Caco-2 (cell line): ENCODE results near the gene NUP93. TPM values are rescaled to one million over a fixed set of nuclear protein-coding genes. Genes with fewer than 3 reads are reported as not detected.

Experiments
- BruUV-seq: library from RNA; stranded (reverse); fragments of 400-500 nt; replicated peaks from 2 replicates; lab custom pipeline; 2021; lab: Mats Ljungman, UMichigan
- CTCF ChIA-PET: fragments of 300-600 bp; sonication (Branson Sonifier 250); formaldehyde crosslinking; loops from one replicate; lab custom pipeline; 2022; ENCODE audit warnings: antibody characterized with exemption; lab: Charles Lee
- POLR2A ChIA-PET: fragments of 300-600 bp; sonication (Branson Sonifier 250); formaldehyde crosslinking; loops from one replicate; lab custom pipeline; 2022; ENCODE audit warnings: antibody characterized with exemption; lab: Charles Lee
- DNase-seq, 2 experiments: peaks; one replicate each; pipeline versions ENCODE4 v3.0.0 to v3.0.0-alpha.2; 2020 to 2022
- H3K27me3 ChIP-seq: replicated peaks from 2 replicates; pipeline ENCODE4 v1.6.0; 2011; ENCODE audit warnings: low read length; ENCODE audit not compliant: control insufficient read depth, insufficient read depth
- H3K36me3 ChIP-seq: 2 replicates; pipeline ENCODE4 v1.5.1; 2011; ENCODE audit warnings: low read length; ENCODE audit not compliant: control insufficient read depth, insufficient read depth
- H3K4me1 ChIP-seq: fragments of 250-450 bp; sonication (Bioruptor Pico); 2 replicates; pipeline ENCODE4 v1.5.1; 2020; ENCODE audit warnings: mild to moderate bottlenecking
- H3K4me3 ChIP-seq: 2 replicates; pipeline ENCODE4 v1.5.1; 2011; ENCODE audit warnings: low read depth, mild to moderate bottlenecking, control low read depth, low read length
- H3K9me3 ChIP-seq: fragments of 250-450 bp; sonication (Bioruptor Pico); 2 replicates; pipeline ENCODE4 v1.5.1; 2020; ENCODE audit warnings: mild to moderate bottlenecking, moderate library complexity
- H3K27ac Mint-ChIP-seq: one replicate; pipeline ENCODE4 v1.8.0; 2022; ENCODE audit warnings: mixed read lengths; ENCODE audit not compliant: unreplicated experiment
- H3K27me3 Mint-ChIP-seq: one replicate; pipeline ENCODE4 v1.8.0; 2022; ENCODE audit warnings: mixed read lengths; ENCODE audit not compliant: insufficient read depth, unreplicated experiment
- H3K36me3 Mint-ChIP-seq: one replicate; pipeline ENCODE4 v1.8.0; 2022; ENCODE audit warnings: mild to moderate bottlenecking, mixed read lengths; ENCODE audit not compliant: insufficient read depth, unreplicated experiment
- H3K4me1 Mint-ChIP-seq: one replicate; pipeline ENCODE4 v1.8.0; 2022; ENCODE audit warnings: low read depth, mixed read lengths; ENCODE audit not compliant: unreplicated experiment
- H3K4me3 Mint-ChIP-seq: one replicate; pipeline ENCODE4 v1.8.0; 2022; ENCODE audit warnings: mild to moderate bottlenecking, moderate library complexity, mixed read lengths; ENCODE audit not compliant: unreplicated experiment
- H3K9me3 Mint-ChIP-seq: one replicate; pipeline ENCODE4 v1.8.0; 2022; ENCODE audit warnings: mixed read lengths; ENCODE audit not compliant: unreplicated experiment
- CTCF ChIP-seq, 2 experiments: fragments of 200-600 bp in 1 of 2; IDR thresholded peaks; 1 replicate in 1 of 2; 2 replicates in 1 of 2; pipeline versions ENCODE4 v1.5.1 to v1.8.0; 2011 to 2022; ENCODE audit warnings: antibody characterized with exemption in 1 of 2, control low read depth in 1 of 2, inconsistent platforms in 1 of 2, low read depth in 1 of 2, low read length in 1 of 2, mild to moderate bottlenecking in 1 of 2, moderate library complexity in 1 of 2; ENCODE audit not compliant: insufficient read depth in 1 of 2, severe bottlenecking in 1 of 2, unreplicated experiment in 1 of 2
- intact Hi-C: fragments of 100-400 bp; cut with micrococcal nuclease; formaldehyde crosslinking; loops from one replicate; pipeline ENCODE4 v1.10.0; 2022; ENCODE audit not compliant: unreplicated experiment
- total RNA-seq: library from RNA; stranded (reverse); gene quantifications from 2 replicates; pipeline ENCODE4 v1.2.3, GENCODE V29; 2022

The NUP93 gene
- total RNA-seq, 1 experiment from 2014 or later: 148 TPM

GRCh38 chr16:56763291-56763916 lies 33.5 kb downstream of the NUP93 start:
- Mint-ChIP-seq H3K4me3 (no peak overlapping the region), H3K36me3 (peaks cover 6% of the 10 kb centered on the region), H3K27ac (no peak overlapping the region), H3K9me3 (no peaks in the 10 kb centered on the region), H3K4me1 (no peaks in the 10 kb centered on the region), H3K27me3 (no peaks in the 10 kb centered on the region)
- DNase-seq: no peak
- intact Hi-C loops: no loop called here
- Histone ChIP-seq H3K27me3 (no peaks in the 10 kb centered on the region), H3K9me3 (no peaks in the 10 kb centered on the region), H3K36me3 (no peaks in the 10 kb centered on the region), H3K4me3 (no peak overlapping the region), H3K4me1 (no peaks in the 10 kb centered on the region)
- ChIA-PET CTCF (no interaction called here), POLR2A (no interaction called here)
- no peak for TF ChIP-seq CTCF (IDR thresholded peaks at IDR 0.05; ENCODE audit: insufficient read depth in 1 of 2, low read depth in 1 of 2, low read length in 1 of 2, severe bottlenecking in 1 of 2, unreplicated experiment in 1 of 2)
- no TSS peak for BruUV-seq

- Mint-ChIP-seq H3K27ac (no peak overlapping the region), H3K4me3 (no peak overlapping the region), H3K27me3 (no peaks in the 10 kb centered on the region), H3K36me3 (peaks cover 6% of the 10 kb centered on the region), H3K4me1 (no peaks in the 10 kb centered on the region), H3K9me3 (no peaks in the 10 kb centered on the region)
- H3K27me3 ChIP-seq: no peaks in the 10 kb centered on the region
- no TSS peak for BruUV-seq
- CTCF ChIA-PET: no interaction called here
- no peaks in the 10 kb centered on the region for H3K9me3 ChIP-seq
- intact Hi-C loops: no loop called here
- no peak for DNase-seq
- POLR2A ChIA-PET: no interaction called here
- TF ChIP-seq CTCF (IDR thresholded peaks at IDR 0.05; ENCODE audit: insufficient read depth in 1 of 2, low read depth in 1 of 2, low read length in 1 of 2, severe bottlenecking in 1 of 2, unreplicated experiment in 1 of 2): no peak
- no peaks in the 10 kb centered on the region for H3K4me1 ChIP-seq
- H3K36me3 ChIP-seq: no peaks in the 10 kb centered on the region
- H3K4me3 ChIP-seq: no peak overlapping the region
These were observed 34.9 kb downstream of the NUP93 start for GRCh38 chr16:56764835-56765234.

GRCh38 chr16:56765949-56766348 lies 36.0 kb downstream of the NUP93 start:
- Mint-ChIP-seq H3K27me3 (no peaks in the 10 kb centered on the region), H3K4me3 (no peak overlapping the region), H3K27ac (no peak overlapping the region), H3K36me3 (peaks cover 6% of the 10 kb centered on the region), H3K4me1 (no peaks in the 10 kb centered on the region), H3K9me3 (no peaks in the 10 kb centered on the region)
- TF ChIP-seq CTCF (IDR thresholded peaks at IDR 0.05; ENCODE audit: insufficient read depth in 1 of 2, low read depth in 1 of 2, low read length in 1 of 2, severe bottlenecking in 1 of 2, unreplicated experiment in 1 of 2): no peak
- BruUV-seq: no TSS peak
- no peaks in the 10 kb centered on the region for H3K36me3 ChIP-seq
- no peak overlapping the region for H3K4me3 ChIP-seq
- CTCF ChIA-PET: no interaction called here
- no peaks in the 10 kb centered on the region for H3K4me1 ChIP-seq
- H3K9me3 ChIP-seq: no peaks in the 10 kb centered on the region
- DNase-seq: no peak
- intact Hi-C loops: no loop called here
- POLR2A ChIA-PET: no interaction called here
- H3K27me3 ChIP-seq: no peaks in the 10 kb centered on the region
